GM18519 (cell line): ENCODE results near the gene MUC2.

Source experiments
- ATAC-seq: cut with Tn5 transposase; IDR thresholded peaks from one replicate; pipeline ENCODE4 v1.9.1; 2021; ENCODE audit warnings: mild to moderate bottlenecking, moderate library complexity; ENCODE audit not compliant: unreplicated experiment, low FRiP score

MUC2 gene

GRCh38 chr11:1085440-1086170, 10.9 kb downstream of the MUC2 start:
- ATAC-seq = no peak

- ATAC-seq = no peak
These were observed 11.8 kb downstream of the MUC2 start for GRCh38 chr11:1086171-1087102.

GRCh38 chr11:1087279-1087960, 12.7 kb downstream of the MUC2 start:
- no peak for ATAC-seq

- ATAC-seq = no peak
These were observed 13.6 kb downstream of the MUC2 start for GRCh38 chr11:1087961-1088926.

- ATAC-seq = no peak
These were observed 14.5 kb downstream of the MUC2 start for GRCh38 chr11:1088927-1089737.

- ATAC-seq = no peak
These were observed 15.3 kb downstream of the MUC2 start for GRCh38 chr11:1089738-1090599.

GRCh38 chr11:1090600-1091331, 16.1 kb downstream of the MUC2 start:
- ATAC-seq = no peak

GRCh38 chr11:1091332-1092083, 16.8 kb downstream of the MUC2 start:
- ATAC-seq = no peak

GRCh38 chr11:1092145-1092670, 17.5 kb downstream of the MUC2 start:
- no peak for ATAC-seq

GRCh38 chr11:1092919-1093318, 18.2 kb downstream of the MUC2 start:
- ATAC-seq = no peak

- no peak for ATAC-seq
These were observed 25.1 kb downstream of the MUC2 start for GRCh38 chr11:1099519-1100355.

GRCh38 chr11:1100417-1101245, 26.0 kb downstream of the MUC2 start:
- ATAC-seq = no peak

GRCh38 chr11:1101318-1102089, 26.8 kb downstream of the MUC2 start:
- no peak for ATAC-seq
